Measurements from ENCODE around the gene SCRN3. TPM values are rescaled to one million over a fixed set of nuclear protein-coding genes. Genes with fewer than 3 reads are reported as not detected.
"Not testable (repeated sequence)": the region's sequence is repeated elsewhere in the genome, so short reads cannot be mapped to it uniquely, and the experiment has no call there.

Gene SCRN3
- total RNA-seq = 10 to 100 TPM; 12.7 to 14.1 TPM

GRCh38 chr2:174395284-174395968, at the start of gene SCRN3:
Gene SCRN3 (plus strand): TSS chr2:174395730. CDS start chr2:174398284, 2,554 bp downstream.
- Mint-ChIP-seq H3K4me1 (peaks cover 35% of the 10 kb centered on the region), H3K4me3 (peak within 1 kb of the TSS; percentile 100), H3K9me3 (ENCODE audit: low read depth) (no peaks in the 10 kb centered on the region), H3K27me3 (no peaks in the 10 kb centered on the region), H3K27ac (peak within 1 kb of the TSS; percentile 99), H3K36me3 (ENCODE audit: low read depth) (peaks cover 20% of the 10 kb centered on the region)
- peak; percentile 93 for ATAC-seq
- DNase-seq = peak; percentile 85
- intact Hi-C loops (cut with DNase I, micrococcal nuclease) = loop anchor here (1.0 to 2.0 kb wide), 4 partner anchors 91 to 430 kb away; partner anchors contain the start of genes GPR155 (in 2 of the 2), OLA1 (in 1 of the 2) and SP3 (in 1 of the 2)
- ChIA-PET POLR2A (interaction anchor here (0.5 to 1.0 kb wide), 6 partner anchors 98 to 437 kb away, joined by 3 to 5 read pairs (median 4); partner anchors contain the start of gene OLA1), CTCF (interaction anchor here (0.6 to 1.4 kb wide), 4 partner anchors 66 to 659 kb away, joined by 3 read pairs; no protein-coding TSS in a partner anchor)

GRCh38 chr2:174350018-174350417, 45.5 kb upstream of the SCRN3 start:
- Mint-ChIP-seq H3K4me3 (no peak overlapping the region), H3K27me3 (peaks cover 8% of the 10 kb centered on the region), H3K36me3 (ENCODE audit: low read depth) (peaks cover 20% of the 10 kb centered on the region), H3K4me1 (peaks cover 2% of the 10 kb centered on the region), H3K27ac (no peak overlapping the region), H3K9me3 (ENCODE audit: low read depth) (no peaks in the 10 kb centered on the region)
- ChIA-PET POLR2A (no interaction called here), CTCF (interaction anchor here (0.6 to 1.8 kb wide), 2 partner anchors 9 to 140 kb away, joined by 3 to 7 read pairs; no protein-coding TSS in a partner anchor)
- DNase-seq (no peak), ATAC-seq (no peak)
- intact Hi-C loops (cut with DNase I, micrococcal nuclease) = no loop called here

GRCh38 chr2:174350593-174351181, 44.8 kb upstream of the SCRN3 start:
- no peaks in the 10 kb centered on the region for H3K4me1 Mint-ChIP-seq
- H3K4me3 Mint-ChIP-seq = no peak overlapping the region
- no peaks in the 10 kb centered on the region for H3K9me3 Mint-ChIP-seq (ENCODE audit: low read depth)
- POLR2A ChIA-PET = no interaction called here
- H3K36me3 Mint-ChIP-seq (ENCODE audit: low read depth) = peaks cover 20% of the 10 kb centered on the region
- CTCF ChIA-PET = interaction anchor here (0.6 to 1.8 kb wide), 4 partner anchors 9 to 492 kb away, joined by 3 to 7 read pairs (median 4); no protein-coding TSS in a partner anchor
- no peak overlapping the region for H3K27ac Mint-ChIP-seq
- intact Hi-C loops (cut with DNase I, micrococcal nuclease) = no loop called here
- peaks cover 5% of the 10 kb centered on the region for H3K27me3 Mint-ChIP-seq
- no peak for ATAC-seq
- DNase-seq = no peak

- no peak for ATAC-seq
- intact Hi-C loops (cut with DNase I, micrococcal nuclease) = no loop called here
- Mint-ChIP-seq H3K27me3 (no peaks in the 10 kb centered on the region), H3K27ac (no peak overlapping the region), H3K4me3 (no peak overlapping the region), H3K9me3 (ENCODE audit: low read depth) (no peaks in the 10 kb centered on the region), H3K36me3 (ENCODE audit: low read depth) (peaks cover 14% of the 10 kb centered on the region), H3K4me1 (no peaks in the 10 kb centered on the region)
- ChIA-PET POLR2A (no interaction called here), CTCF (interaction anchor here (0.6 kb wide), 1 partner anchor 148 kb away, joined by 3 read pairs; no protein-coding TSS in a partner anchor)
- no peak for DNase-seq
Observed at GRCh38 chr2:174353004-174353403, 42.5 kb upstream of the SCRN3 start.

GRCh38 chr2:174356347-174356746, 39.2 kb upstream of the SCRN3 start:
- no peaks in the 10 kb centered on the region for H3K27me3 Mint-ChIP-seq
- H3K4me1 Mint-ChIP-seq = no peaks in the 10 kb centered on the region
- POLR2A ChIA-PET = no interaction called here
- intact Hi-C loops (cut with DNase I, micrococcal nuclease) = no loop called here
- H3K9me3 Mint-ChIP-seq (ENCODE audit: low read depth) = no peaks in the 10 kb centered on the region
- no peak for ATAC-seq
- no peak for DNase-seq
- H3K27ac Mint-ChIP-seq = no peak overlapping the region
- H3K36me3 Mint-ChIP-seq (ENCODE audit: low read depth) = peaks cover 16% of the 10 kb centered on the region
- CTCF ChIA-PET = no interaction called here
- no peak overlapping the region for H3K4me3 Mint-ChIP-seq

- H3K27ac Mint-ChIP-seq; H3K27me3 Mint-ChIP-seq; H3K4me1 Mint-ChIP-seq; POLR2A ChIA-PET; H3K9me3 Mint-ChIP-seq (ENCODE audit: low read depth); intact Hi-C loops (cut with DNase I, micrococcal nuclease); CTCF ChIA-PET; ATAC-seq; DNase-seq; H3K4me3 Mint-ChIP-seq: not testable (repeated sequence)
- H3K36me3 Mint-ChIP-seq (ENCODE audit: low read depth) = peaks cover 38% of the 10 kb centered on the region
Observed at GRCh38 chr2:174359663-174360062, 35.9 kb upstream of the SCRN3 start.

- intact Hi-C loops (cut with DNase I, micrococcal nuclease) = no loop called here
- DNase-seq (no peak), ATAC-seq (no peak)
- Mint-ChIP-seq H3K4me3 (no peak overlapping the region), H3K27me3 (no peaks in the 10 kb centered on the region), H3K36me3 (ENCODE audit: low read depth) (peaks cover 60% of the 10 kb centered on the region), H3K27ac (no peak overlapping the region), H3K4me1 (no peaks in the 10 kb centered on the region), H3K9me3 (ENCODE audit: low read depth) (peaks cover 8% of the 10 kb centered on the region)
- ChIA-PET CTCF (interaction anchor here (0.7 kb wide), 1 partner anchor 11 kb away, joined by 4 read pairs; no protein-coding TSS in a partner anchor), POLR2A (no interaction called here)
Observed at GRCh38 chr2:174362949-174363348, 32.6 kb upstream of the SCRN3 start.

GRCh38 chr2:174363492-174364225, 31.9 kb upstream of the SCRN3 start:
- ATAC-seq; POLR2A ChIA-PET; H3K4me1 Mint-ChIP-seq; DNase-seq; H3K27ac Mint-ChIP-seq; H3K4me3 Mint-ChIP-seq; intact Hi-C loops (cut with DNase I, micrococcal nuclease); H3K27me3 Mint-ChIP-seq; H3K9me3 Mint-ChIP-seq (ENCODE audit: low read depth); CTCF ChIA-PET: not testable (repeated sequence)
- H3K36me3 Mint-ChIP-seq (ENCODE audit: low read depth) = peaks cover 67% of the 10 kb centered on the region

GRCh38 chr2:174364628-174365027, 30.9 kb upstream of the SCRN3 start:
- Mint-ChIP-seq H3K4me3 (no peak overlapping the region), H3K27ac (no peak overlapping the region), H3K36me3 (ENCODE audit: low read depth) (peaks cover 74% of the 10 kb centered on the region), H3K4me1 (no peaks in the 10 kb centered on the region), H3K9me3 (ENCODE audit: low read depth) (peaks cover 8% of the 10 kb centered on the region), H3K27me3 (no peaks in the 10 kb centered on the region)
- DNase-seq (no peak), ATAC-seq (no peak)
- ChIA-PET CTCF (no interaction called here), POLR2A (no interaction called here)
- intact Hi-C loops (cut with DNase I, micrococcal nuclease) = no loop called here

GRCh38 chr2:174365571-174365970, 30.0 kb upstream of the SCRN3 start:
- Mint-ChIP-seq H3K27me3 (no peaks in the 10 kb centered on the region), H3K9me3 (ENCODE audit: low read depth) (peaks cover 8% of the 10 kb centered on the region), H3K4me3 (no peak overlapping the region), H3K4me1 (no peaks in the 10 kb centered on the region), H3K27ac (no peak overlapping the region), H3K36me3 (ENCODE audit: low read depth) (peaks cover 73% of the 10 kb centered on the region)
- POLR2A ChIA-PET = no interaction called here
- intact Hi-C loops (cut with DNase I, micrococcal nuclease) = no loop called here
- DNase-seq (no peak), ATAC-seq (no peak)
- CTCF ChIA-PET = no interaction called here

- no peak overlapping the region for H3K27ac Mint-ChIP-seq
- ChIA-PET POLR2A (no interaction called here), CTCF (interaction anchor here (0.6 to 1.3 kb wide), 3 partner anchors 9 to 1919 kb away, joined by 3 read pairs; no protein-coding TSS in a partner anchor)
- H3K9me3 Mint-ChIP-seq (ENCODE audit: low read depth) = peaks cover 8% of the 10 kb centered on the region
- no peak overlapping the region for H3K4me3 Mint-ChIP-seq
- DNase-seq (no peak), ATAC-seq (no peak)
- intact Hi-C loops (cut with DNase I, micrococcal nuclease) = no loop called here
- H3K36me3 Mint-ChIP-seq (ENCODE audit: low read depth) = peaks cover 65% of the 10 kb centered on the region
- H3K4me1 Mint-ChIP-seq = no peaks in the 10 kb centered on the region
- no peaks in the 10 kb centered on the region for H3K27me3 Mint-ChIP-seq
Observed at GRCh38 chr2:174368691-174369090, 26.8 kb upstream of the SCRN3 start.

Data from activated CD4-positive, alpha-beta T cell treated with anti-CD3 and anti-CD28 coated beads for 36 hours (primary cell).